Measurements from ENCODE around the gene CNPY2. TPM values are rescaled to one million over a fixed set of nuclear protein-coding genes. Genes with fewer than 3 reads are reported as not detected.
A peak's percentile ranks its signal among the peaks of the same experiment; 100 is the strongest.
"Not testable (repeated sequence)": the region's sequence is repeated elsewhere in the genome, so short reads cannot be mapped to it uniquely, and the experiment has no call there.

CNPY2 gene
- total RNA-seq, 1 experiment from 2014 or later = 100 TPM

- Histone ChIP-seq H3K4me3 (no peak overlapping the region), H3K4me1 (replicated peaks) (peaks cover 5% of the 10 kb centered on the region; the same call in 1 of the 2 replicates), H3K36me3 (peaks cover 24% of the 10 kb centered on the region), H3K9me3 (replicated peaks) (no peaks in the 10 kb centered on the region), H3K27ac (no peak overlapping the region), H3K27me3 (replicated peaks) (no peaks in the 10 kb centered on the region)
- no peak for DNase-seq (ENCODE audit: low read depth in 1 of 2, low spot score in 2 of 2)
These were observed 23.3 kb upstream of the CNPY2 start for GRCh38 chr12:56339158-56339422.

- H3K9me3 ChIP-seq (replicated peaks) = no peaks in the 10 kb centered on the region
- no peak within 1 kb of the TSS for H3K27ac ChIP-seq
- peaks cover 5% of the 10 kb centered on the region; the same call in 1 of the 2 replicates for H3K4me1 ChIP-seq (replicated peaks)
- H3K4me3 ChIP-seq = no peak within 1 kb of the TSS
- H3K36me3 ChIP-seq = peaks cover 18% of the 10 kb centered on the region
- no peaks in the 10 kb centered on the region for H3K27me3 ChIP-seq (replicated peaks)
- DNase-seq (ENCODE audit: low read depth in 1 of 2, low spot score in 2 of 2) = no peak
These were observed 22.7 kb upstream of the CNPY2 start, which contains the start of gene IL23A for GRCh38 chr12:56338308-56339157. TSS of gene IL23A (plus strand) at chr12:56338884. CDS start at chr12:56339045, 161 bp downstream.

GRCh38 chr12:56337753-56338251, 22.0 kb upstream of the CNPY2 start:
- no peaks in the 10 kb centered on the region for H3K27me3 ChIP-seq (replicated peaks)
- H3K9me3 ChIP-seq (replicated peaks) = no peaks in the 10 kb centered on the region
- H3K4me1 ChIP-seq (replicated peaks) = peaks cover 12% of the 10 kb centered on the region
- H3K27ac ChIP-seq = no peak overlapping the region
- H3K4me3 ChIP-seq = no peak overlapping the region
- no peak for DNase-seq (ENCODE audit: low read depth in 1 of 2, low spot score in 2 of 2)
- peaks cover 11% of the 10 kb centered on the region for H3K36me3 ChIP-seq

DNA sequence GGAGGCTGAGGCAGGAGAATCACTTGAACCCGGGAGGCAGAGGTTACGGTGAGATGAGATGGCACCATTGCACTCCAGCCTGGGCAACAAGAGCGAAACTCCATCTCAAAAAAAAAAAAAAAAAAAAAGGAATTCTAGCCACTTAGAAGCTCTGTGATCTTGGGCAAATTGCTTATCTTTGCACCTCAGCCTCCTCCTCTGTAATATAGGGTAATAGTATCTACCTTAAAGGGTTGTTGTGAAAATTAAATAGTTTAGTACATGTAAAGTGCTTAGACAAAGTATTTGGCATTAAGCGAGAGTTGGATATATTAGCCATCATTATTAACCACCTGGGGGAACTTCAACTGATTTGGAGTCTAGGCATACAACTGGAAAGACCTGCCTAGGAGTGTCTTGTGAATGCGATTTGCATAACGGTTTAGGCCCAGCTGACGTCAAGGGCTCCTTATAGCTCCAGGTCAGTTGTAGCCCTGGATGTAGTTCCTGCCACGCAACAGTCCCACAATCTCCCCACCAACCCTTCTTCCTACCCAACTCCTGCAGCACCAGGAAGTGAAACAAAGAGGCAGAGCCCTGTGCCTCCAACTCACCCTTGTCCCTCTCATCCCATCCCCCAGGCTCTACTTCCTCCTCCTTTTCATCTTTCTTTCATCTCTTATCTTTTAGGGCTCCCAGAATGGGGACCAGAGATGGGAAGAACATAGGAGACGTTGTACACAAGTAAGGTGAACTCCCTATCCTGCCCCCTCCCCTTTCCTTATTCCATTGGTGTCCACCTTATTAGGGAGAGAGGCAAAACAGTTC, 20.8 kb upstream of the CNPY2 start:
- Histone ChIP-seq H3K4me1 (replicated peaks) (peaks cover 14% of the 10 kb centered on the region), H3K4me3 (no peak overlapping the region), H3K9me3 (replicated peaks) (no peaks in the 10 kb centered on the region), H3K27me3 (replicated peaks) (no peaks in the 10 kb centered on the region), H3K27ac (no peak overlapping the region), H3K36me3 (peaks cover under 1% of the 10 kb centered on the region)
- DNase-seq (ENCODE audit: low read depth in 1 of 2, low spot score in 2 of 2) = no peak

- not testable (repeated sequence) for H3K36me3 ChIP-seq; H3K27ac ChIP-seq; H3K9me3 ChIP-seq (replicated peaks); H3K4me3 ChIP-seq; H3K27me3 ChIP-seq (replicated peaks); DNase-seq (ENCODE audit: low read depth in 1 of 2, low spot score in 2 of 2)
- H3K4me1 ChIP-seq (replicated peaks) = peaks cover 14% of the 10 kb centered on the region
These were observed 19.7 kb upstream of the CNPY2 start for GRCh38 chr12:56335527-56335926.

GRCh38 chr12:56334490-56334793, 18.7 kb upstream of the CNPY2 start:
- no peaks in the 10 kb centered on the region for H3K9me3 ChIP-seq (replicated peaks)
- no peaks in the 10 kb centered on the region for H3K27me3 ChIP-seq (replicated peaks)
- H3K36me3 ChIP-seq = no peaks in the 10 kb centered on the region
- peak overlapping the region; percentile 97 for H3K27ac ChIP-seq
- no peak for DNase-seq (ENCODE audit: low read depth in 1 of 2, low spot score in 2 of 2)
- H3K4me1 ChIP-seq (replicated peaks) = peaks cover 14% of the 10 kb centered on the region
- peak overlapping the region; percentile 47 for H3K4me3 ChIP-seq

DNA sequence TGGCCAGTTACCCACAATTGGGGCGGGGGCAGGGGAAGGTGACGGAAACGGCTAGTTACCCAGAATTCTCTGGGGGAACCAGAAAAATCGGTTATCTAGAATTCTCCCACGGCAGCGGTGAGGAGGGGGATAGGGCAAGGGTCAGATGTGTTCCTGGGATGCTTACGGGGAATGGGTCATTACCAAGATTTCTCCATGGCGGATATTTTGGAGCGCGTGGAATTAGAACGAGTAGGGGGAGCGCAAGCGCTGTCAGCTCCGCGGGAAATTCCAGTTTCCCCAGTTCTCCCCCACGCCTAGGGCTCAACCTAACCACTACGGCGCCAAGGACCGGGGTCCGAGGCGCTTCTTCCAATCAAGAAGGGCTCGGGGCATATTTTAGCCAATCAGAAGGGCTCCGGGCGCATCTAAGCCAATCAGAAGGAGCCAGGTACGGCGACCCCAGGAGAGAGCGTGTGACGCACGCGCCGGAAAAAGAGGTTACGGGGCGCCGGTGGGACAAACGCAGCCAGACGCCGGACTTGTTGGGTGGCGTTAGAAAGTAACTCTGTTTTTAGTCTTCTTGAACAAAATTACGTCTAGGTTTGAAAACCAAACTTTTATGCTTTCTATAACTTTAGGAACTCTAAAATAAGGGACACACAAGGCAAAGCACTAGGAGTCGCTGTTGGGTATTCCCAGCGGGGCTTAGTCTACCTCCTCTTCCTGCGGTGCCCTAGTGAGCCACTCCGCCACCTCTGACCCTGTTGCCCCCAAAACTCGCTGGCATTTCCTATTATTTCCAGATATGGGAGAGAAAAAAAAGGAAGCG, 18.1 kb upstream of the CNPY2 start, which contains the start of gene PAN2:
PAN2 (minus strand) TSS at position 322 of the 811 bp plus-strand sequence. CDS start 906 bp downstream, outside the sequence.
- Histone ChIP-seq H3K4me3 (peak within 1 kb of the TSS; percentile 47), H3K36me3 (no peaks in the 10 kb centered on the region), H3K9me3 (replicated peaks) (no peaks in the 10 kb centered on the region), H3K4me1 (replicated peaks) (peaks cover 14% of the 10 kb centered on the region), H3K27me3 (replicated peaks) (no peaks in the 10 kb centered on the region), H3K27ac (peak within 1 kb of the TSS; percentile 97)
- DNase-seq (ENCODE audit: low read depth in 1 of 2, low spot score in 2 of 2) = peak; percentile 96

DNA sequence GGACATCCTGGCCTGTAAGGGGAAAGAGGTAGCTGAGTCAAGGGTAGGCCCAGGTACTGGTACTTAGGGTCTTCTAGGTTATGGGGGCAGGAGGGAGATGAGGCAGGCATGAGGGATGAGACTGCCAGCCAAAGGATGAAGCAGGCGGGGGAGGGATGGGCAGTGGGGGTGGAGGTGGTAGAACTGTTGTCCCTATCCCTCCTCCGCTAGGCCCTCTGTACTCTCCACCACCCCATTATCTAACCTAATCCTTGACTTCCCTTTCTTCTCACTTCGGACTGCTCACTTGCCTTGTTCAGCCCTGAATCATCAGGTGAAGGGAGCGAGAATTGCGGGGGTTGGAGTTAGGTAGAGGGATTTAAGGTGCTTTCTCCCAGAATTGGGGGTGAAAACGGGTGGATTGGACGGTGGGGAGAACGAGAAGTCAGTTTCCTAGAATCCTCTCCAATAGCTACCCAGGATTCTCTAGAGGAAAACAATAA, 17.4 kb upstream of the CNPY2 start:
- Histone ChIP-seq H3K4me3 (peak overlapping the region; percentile 47), H3K4me1 (replicated peaks) (peaks cover 14% of the 10 kb centered on the region), H3K9me3 (replicated peaks) (no peaks in the 10 kb centered on the region), H3K27me3 (replicated peaks) (no peaks in the 10 kb centered on the region), H3K27ac (peak overlapping the region; percentile 97), H3K36me3 (no peaks in the 10 kb centered on the region)
- DNase-seq (ENCODE audit: low read depth in 1 of 2, low spot score in 2 of 2) = no peak

GRCh38 chr12:56332512-56333196, 16.9 kb upstream of the CNPY2 start:
- DNase-seq (ENCODE audit: low read depth in 1 of 2, low spot score in 2 of 2) = no peak
- Histone ChIP-seq H3K9me3 (replicated peaks) (no peaks in the 10 kb centered on the region), H3K36me3 (no peaks in the 10 kb centered on the region), H3K27me3 (replicated peaks) (no peaks in the 10 kb centered on the region), H3K27ac (peak overlapping the region; percentile 97), H3K4me3 (peak overlapping the region; percentile 47), H3K4me1 (replicated peaks) (peaks cover 14% of the 10 kb centered on the region)

GRCh38 chr12:56330936-56331490, 15.2 kb upstream of the CNPY2 start:
- H3K9me3 ChIP-seq (replicated peaks) = no peaks in the 10 kb centered on the region
- no peak for DNase-seq (ENCODE audit: low read depth in 1 of 2, low spot score in 2 of 2)
- H3K4me1 ChIP-seq (replicated peaks) = peaks cover 14% of the 10 kb centered on the region

DNA sequence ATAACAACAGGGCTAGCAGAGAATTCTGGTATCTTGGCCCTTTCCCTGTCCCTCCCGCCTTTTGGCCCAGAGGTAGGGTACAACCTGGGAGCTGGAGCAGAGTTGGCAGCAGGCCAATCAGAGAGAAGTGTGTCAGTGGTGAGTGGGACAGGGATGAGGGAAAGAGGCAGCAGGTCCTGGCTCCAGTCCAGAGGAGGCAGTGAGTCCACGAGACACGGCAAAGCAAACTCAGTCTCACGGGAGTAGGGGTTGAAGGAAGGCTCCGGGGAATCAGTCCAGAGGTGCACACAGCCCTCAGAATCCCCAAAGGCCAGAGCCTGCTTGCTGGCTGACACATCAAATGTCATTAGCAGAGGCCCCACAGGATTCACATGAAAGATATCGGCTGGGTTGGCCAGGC, 10.7 kb upstream of the CNPY2 start:
- Histone ChIP-seq H3K27ac (no peak overlapping the region), H3K4me3 (no peak overlapping the region), H3K4me1 (replicated peaks) (no peaks in the 10 kb centered on the region)

More at GRCh38 chr12:56330936-56331490, 15.2 kb upstream of the CNPY2 start:
- Histone ChIP-seq H3K4me3 (no peak overlapping the region), H3K27me3 (replicated peaks) (no peaks in the 10 kb centered on the region), H3K36me3 (no peaks in the 10 kb centered on the region), H3K27ac (no peak overlapping the region)

GRCh38 chr12:56326126-56326525, 10.3 kb upstream of the CNPY2 start:
- H3K36me3 ChIP-seq = peaks cover 3% of the 10 kb centered on the region; the same call in 1 of the 2 replicates
- no peak for DNase-seq (ENCODE audit: low read depth in 1 of 2, low spot score in 2 of 2)
- H3K27me3 ChIP-seq (replicated peaks) = no peaks in the 10 kb centered on the region
- no peaks in the 10 kb centered on the region for H3K4me1 ChIP-seq (replicated peaks)
- H3K9me3 ChIP-seq (replicated peaks) = no peaks in the 10 kb centered on the region
- no peak overlapping the region for H3K27ac ChIP-seq
- no peak overlapping the region for H3K4me3 ChIP-seq

More for the DNA sequence above, 10.7 kb upstream of the CNPY2 start:
- Histone ChIP-seq H3K27me3 (replicated peaks) (no peaks in the 10 kb centered on the region), H3K9me3 (replicated peaks) (no peaks in the 10 kb centered on the region), H3K36me3 (peaks cover 3% of the 10 kb centered on the region; the same call in 1 of the 2 replicates)
- no peak for DNase-seq (ENCODE audit: low read depth in 1 of 2, low spot score in 2 of 2)
